Measurements from ENCODE around the gene CNBD2. TPM values are rescaled to one million over a fixed set of nuclear protein-coding genes. Genes with fewer than 3 reads are reported as not detected.

The CNBD2 gene
- total RNA-seq, 1 donor from 2014 or later, result 3.0 TPM

DNA sequence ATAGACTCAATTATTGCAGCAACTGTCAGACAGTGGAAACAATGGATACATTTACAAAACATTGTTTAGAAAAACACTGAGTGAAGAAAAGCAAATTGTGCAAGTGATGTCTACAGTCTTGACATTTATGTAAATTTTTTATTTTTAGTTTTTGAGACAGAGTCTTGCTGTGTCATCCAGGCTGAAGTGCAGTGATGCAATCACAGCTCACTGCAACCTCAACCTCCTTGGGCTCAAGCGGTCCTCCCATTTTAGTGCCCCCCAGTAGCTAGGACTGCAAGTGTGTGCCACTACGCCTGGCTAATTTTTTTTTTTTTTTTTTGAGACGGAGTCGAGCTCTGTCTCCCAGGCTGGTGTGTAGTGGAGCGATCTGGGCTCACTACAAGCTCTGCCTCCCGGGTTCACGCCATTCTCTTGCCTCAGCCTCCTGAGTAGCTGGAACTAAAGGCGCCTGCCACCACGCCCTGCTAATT lies 9.7 kb downstream of the CNBD2 start:
- Histone ChIP-seq H3K9ac (ENCODE audit: low read length) (no peak overlapping the region), H3K4me2 (ENCODE audit: low read length) (no peak overlapping the region), H3K4me3 (ENCODE audit: insufficient read depth, low read depth, low read length) (no peak overlapping the region), H3K36me3 (ENCODE audit: insufficient read depth, low read length) (no peaks in the 10 kb centered on the region), H3K4me1 (ENCODE audit: insufficient read depth, low read length) (no peaks in the 10 kb centered on the region), H4K20me1 (ENCODE audit: insufficient read depth, low read length) (no peaks in the 10 kb centered on the region), H2AFZ (ENCODE audit: low read depth, low read length) (no peak overlapping the region), H3K27ac (ENCODE audit: low read depth, low read length) (no peak overlapping the region), H3K79me2 (ENCODE audit: insufficient read depth, low read length) (no peaks in the 10 kb centered on the region), H3K27me3 (ENCODE audit: insufficient read depth, low read length) (peaks cover 3% of the 10 kb centered on the region), H3K9me3 (ENCODE audit: insufficient read depth, low read depth, low read length) (no peaks in the 10 kb centered on the region)
- Mint-ChIP-seq H3K27me3 (ENCODE audit: low read depth, unreplicated experiment) (peaks cover 13% of the 10 kb centered on the region), H3K9me3 (ENCODE audit: unreplicated experiment) (peaks cover 2% of the 10 kb centered on the region), H3K4me3 (ENCODE audit: unreplicated experiment) (no peak overlapping the region), H3K4me1 (ENCODE audit: low read depth, unreplicated experiment) (peaks cover 4% of the 10 kb centered on the region), H3K27ac (ENCODE audit: unreplicated experiment) (peak overlapping the region; percentile 34), H3K36me3 (ENCODE audit: low read depth, unreplicated experiment) (no peaks in the 10 kb centered on the region)
- DNase-seq (ENCODE audit: low read depth) (no peak), FAIRE-seq (no peak)
- no peak for TF ChIP-seq EZH2 (IDR thresholded peaks at IDR 0.05; ENCODE audit: insufficient read depth, low read length)
- TF ChIP-seq, protein P1, sequence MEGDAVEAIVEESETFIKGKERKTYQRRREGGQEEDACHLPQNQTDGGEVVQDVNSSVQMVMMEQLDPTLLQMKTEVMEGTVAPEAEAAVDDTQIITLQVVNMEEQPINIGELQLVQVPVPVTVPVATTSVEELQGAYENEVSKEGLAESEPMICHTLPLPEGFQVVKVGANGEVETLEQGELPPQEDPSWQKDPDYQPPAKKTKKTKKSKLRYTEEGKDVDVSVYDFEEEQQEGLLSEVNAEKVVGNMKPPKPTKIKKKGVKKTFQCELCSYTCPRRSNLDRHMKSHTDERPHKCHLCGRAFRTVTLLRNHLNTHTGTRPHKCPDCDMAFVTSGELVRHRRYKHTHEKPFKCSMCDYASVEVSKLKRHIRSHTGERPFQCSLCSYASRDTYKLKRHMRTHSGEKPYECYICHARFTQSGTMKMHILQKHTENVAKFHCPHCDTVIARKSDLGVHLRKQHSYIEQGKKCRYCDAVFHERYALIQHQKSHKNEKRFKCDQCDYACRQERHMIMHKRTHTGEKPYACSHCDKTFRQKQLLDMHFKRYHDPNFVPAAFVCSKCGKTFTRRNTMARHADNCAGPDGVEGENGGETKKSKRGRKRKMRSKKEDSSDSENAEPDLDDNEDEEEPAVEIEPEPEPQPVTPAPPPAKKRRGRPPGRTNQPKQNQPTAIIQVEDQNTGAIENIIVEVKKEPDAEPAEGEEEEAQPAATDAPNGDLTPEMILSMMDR (IDR thresholded peaks at IDR 0.05; ENCODE audit: insufficient read depth, low read depth, low read length), result no peak

- TF ChIP-seq, protein P1 (IDR thresholded peaks at IDR 0.05; ENCODE audit: insufficient read depth, low read depth, low read length), result no peak
- no peak for TF ChIP-seq EZH2 (IDR thresholded peaks at IDR 0.05; ENCODE audit: insufficient read depth, low read length)
- no peak for DNase-seq (ENCODE audit: low read depth)
- Histone ChIP-seq H3K36me3 (ENCODE audit: insufficient read depth, low read length) (no peaks in the 10 kb centered on the region), H3K4me3 (ENCODE audit: insufficient read depth, low read depth, low read length) (no peak overlapping the region), H3K9me3 (ENCODE audit: insufficient read depth, low read depth, low read length) (no peaks in the 10 kb centered on the region), H3K4me2 (ENCODE audit: low read length) (no peak overlapping the region), H3K27ac (ENCODE audit: low read depth, low read length) (no peak overlapping the region), H3K4me1 (ENCODE audit: insufficient read depth, low read length) (no peaks in the 10 kb centered on the region), H3K79me2 (ENCODE audit: insufficient read depth, low read length) (no peaks in the 10 kb centered on the region), H2AFZ (ENCODE audit: low read depth, low read length) (no peak overlapping the region), H3K9ac (ENCODE audit: low read length) (no peak overlapping the region), H3K27me3 (ENCODE audit: insufficient read depth, low read length) (peaks cover 3% of the 10 kb centered on the region), H4K20me1 (ENCODE audit: insufficient read depth, low read length) (no peaks in the 10 kb centered on the region)
- peaks cover 2% of the 10 kb centered on the region for H3K9me3 Mint-ChIP-seq (ENCODE audit: unreplicated experiment)
- H3K4me1 Mint-ChIP-seq (ENCODE audit: low read depth, unreplicated experiment), result peaks cover 4% of the 10 kb centered on the region
- no peaks in the 10 kb centered on the region for H3K36me3 Mint-ChIP-seq (ENCODE audit: low read depth, unreplicated experiment)
- peaks cover 10% of the 10 kb centered on the region for H3K27me3 Mint-ChIP-seq (ENCODE audit: low read depth, unreplicated experiment)
- no peak overlapping the region for H3K4me3 Mint-ChIP-seq (ENCODE audit: unreplicated experiment)
- no peak overlapping the region for H3K27ac Mint-ChIP-seq (ENCODE audit: unreplicated experiment)
- no peak for FAIRE-seq
Measured at GRCh38 chr20:35979544-35979943, 11.2 kb downstream of the CNBD2 start.

DNA sequence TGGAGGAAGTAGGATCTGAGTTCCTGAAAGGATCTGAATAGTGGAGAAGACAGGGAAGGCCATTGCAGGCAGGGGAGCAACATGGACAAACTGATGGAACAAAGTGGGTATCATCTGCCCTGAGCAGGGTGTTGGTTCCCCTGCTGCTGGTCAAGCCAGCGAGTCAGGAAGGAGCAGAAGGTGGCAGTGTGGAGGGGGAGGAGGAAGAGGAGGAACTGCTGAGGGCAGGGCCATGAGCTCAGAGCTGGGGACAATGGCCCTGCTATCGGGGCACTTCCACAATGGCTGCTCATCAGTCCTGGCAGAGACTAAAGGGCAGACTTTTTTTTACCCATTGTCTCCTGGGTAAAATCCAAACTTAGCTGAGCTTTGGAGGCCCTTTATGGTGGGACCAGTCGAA lies 13.6 kb downstream of the CNBD2 start:
- Histone ChIP-seq H4K20me1 (ENCODE audit: insufficient read depth, low read length) (no peaks in the 10 kb centered on the region), H3K27ac (ENCODE audit: low read depth, low read length) (no peak overlapping the region), H3K9ac (ENCODE audit: low read length) (no peak overlapping the region), H3K9me3 (ENCODE audit: insufficient read depth, low read depth, low read length) (no peaks in the 10 kb centered on the region), H2AFZ (ENCODE audit: low read depth, low read length) (no peak overlapping the region), H3K4me2 (ENCODE audit: low read length) (no peak overlapping the region), H3K79me2 (ENCODE audit: insufficient read depth, low read length) (no peaks in the 10 kb centered on the region), H3K27me3 (ENCODE audit: insufficient read depth, low read length) (peaks cover 3% of the 10 kb centered on the region), H3K36me3 (ENCODE audit: insufficient read depth, low read length) (no peaks in the 10 kb centered on the region), H3K4me3 (ENCODE audit: insufficient read depth, low read depth, low read length) (no peak overlapping the region), H3K4me1 (ENCODE audit: insufficient read depth, low read length) (no peaks in the 10 kb centered on the region)
- TF ChIP-seq, protein P1 (IDR thresholded peaks at IDR 0.05; ENCODE audit: insufficient read depth, low read depth, low read length), result no peak
- no peak for TF ChIP-seq EZH2 (IDR thresholded peaks at IDR 0.05; ENCODE audit: insufficient read depth, low read length)
- no peak overlapping the region for H3K4me3 Mint-ChIP-seq (ENCODE audit: unreplicated experiment)
- H3K27ac Mint-ChIP-seq (ENCODE audit: unreplicated experiment), result no peak overlapping the region
- H3K9me3 Mint-ChIP-seq (ENCODE audit: unreplicated experiment), result peaks cover 7% of the 10 kb centered on the region
- FAIRE-seq (no peak), DNase-seq (ENCODE audit: low read depth) (no peak)
- H3K27me3 Mint-ChIP-seq (ENCODE audit: low read depth, unreplicated experiment), result peaks cover 18% of the 10 kb centered on the region
- H3K4me1 Mint-ChIP-seq (ENCODE audit: low read depth, unreplicated experiment), result peaks cover 4% of the 10 kb centered on the region
- no peaks in the 10 kb centered on the region for H3K36me3 Mint-ChIP-seq (ENCODE audit: low read depth, unreplicated experiment)
